SIG-M5 (cell line): ENCODE results near the gene GRM7.

Source experiments
- DNase-seq: peaks from one replicate; lab custom pipeline; 2025; lab: John Stamatoyannopoulos, UW

Gene GRM7

GRCh38 chr3:7581831-7582230 is 720.9 kb downstream of the GRM7 start:
- DNase-seq = no peak

DNA sequence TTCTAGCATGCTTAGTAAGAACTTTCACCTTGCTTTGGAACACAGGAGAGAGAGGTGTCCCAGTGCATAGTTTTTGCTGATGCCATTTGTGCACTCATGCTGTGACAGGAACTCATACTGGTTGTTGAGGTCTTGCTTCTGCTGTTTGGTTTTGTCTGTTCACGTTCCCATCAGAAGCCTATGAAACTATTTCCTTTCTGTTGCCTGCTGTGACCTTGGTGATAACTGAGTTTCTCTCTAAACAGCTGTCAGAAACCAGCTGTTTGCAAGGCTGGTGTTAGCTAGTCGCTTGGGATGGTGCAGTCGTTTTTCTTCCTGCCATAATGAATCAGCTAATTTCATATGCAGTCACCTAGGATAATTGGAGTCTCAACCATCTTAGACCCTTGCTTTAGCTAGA is 724.1 kb downstream of the GRM7 start:
- DNase-seq = no peak

- no peak for DNase-seq
Measured at GRCh38 chr3:7588236-7588635, 727.3 kb downstream of the GRM7 start.

- no peak for DNase-seq
Measured at GRCh38 chr3:7589526-7589925, 728.6 kb downstream of the GRM7 start.

DNA sequence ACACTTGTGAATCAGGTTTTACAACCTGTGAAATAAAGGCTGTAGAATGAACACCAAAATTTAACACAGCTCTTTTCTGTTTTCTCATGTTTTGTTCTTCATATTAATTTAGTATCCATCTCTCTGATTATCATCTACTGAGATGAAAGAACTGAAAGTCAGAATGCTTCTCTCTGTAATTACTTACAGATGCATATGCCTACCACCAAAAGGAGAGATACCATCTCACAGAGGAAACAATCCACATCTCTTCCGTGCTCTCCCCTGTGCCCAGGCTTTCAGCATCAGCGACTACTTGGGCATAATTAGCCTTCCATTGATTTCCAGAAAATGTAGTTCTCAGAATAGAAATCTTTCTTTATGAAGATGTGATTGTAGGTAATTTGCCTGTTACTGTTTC is 741.4 kb downstream of the GRM7 start:
- no peak for DNase-seq

- DNase-seq = no peak
Measured at GRCh38 chr3:7607083-7607482, 746.2 kb downstream of the GRM7 start.

DNA sequence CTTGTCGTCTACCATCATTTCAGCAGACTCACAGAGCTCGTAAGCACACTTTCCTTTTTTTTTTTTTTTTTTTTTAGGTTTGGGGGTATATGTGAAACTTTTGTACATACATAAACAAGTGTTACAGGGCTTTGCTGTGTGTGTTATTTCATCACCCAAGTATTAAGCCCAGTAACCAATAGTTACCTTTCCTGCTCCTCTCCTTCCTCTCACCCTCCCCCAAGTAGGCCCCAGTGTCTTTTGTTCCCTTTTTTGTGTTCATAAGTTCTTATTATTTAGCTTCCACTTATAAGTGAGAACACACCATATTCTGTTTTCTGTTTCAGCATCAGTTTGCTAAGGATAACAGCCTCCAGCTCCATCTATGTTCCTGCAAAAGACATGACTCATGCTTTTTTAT is 746.8 kb downstream of the GRM7 start:
- DNase-seq = no peak

DNA sequence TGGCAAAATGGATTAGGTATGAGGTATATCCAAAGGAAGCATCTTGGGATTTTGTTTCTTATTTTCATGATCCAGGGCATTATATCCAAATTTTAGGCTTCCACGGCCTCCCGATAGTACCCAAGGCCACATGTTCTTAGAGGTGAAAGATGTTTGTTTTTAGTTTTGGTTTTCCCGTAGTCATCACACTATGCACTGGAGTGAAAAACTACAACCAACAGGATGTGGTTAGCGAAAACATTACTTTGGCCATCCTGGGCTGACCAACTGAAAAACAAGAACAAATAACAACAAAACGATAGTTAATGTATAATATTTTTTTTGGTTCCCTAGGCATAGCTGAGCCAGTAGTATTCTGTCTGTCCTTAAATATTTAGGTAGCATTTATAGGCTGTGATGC is 749.7 kb downstream of the GRM7 start:
- no peak for DNase-seq

GRCh38 chr3:7615043-7615442 is 754.1 kb downstream of the GRM7 start:
- no peak for DNase-seq

- no peak for DNase-seq
Measured at GRCh38 chr3:7618606-7619005, 757.7 kb downstream of the GRM7 start.

DNA sequence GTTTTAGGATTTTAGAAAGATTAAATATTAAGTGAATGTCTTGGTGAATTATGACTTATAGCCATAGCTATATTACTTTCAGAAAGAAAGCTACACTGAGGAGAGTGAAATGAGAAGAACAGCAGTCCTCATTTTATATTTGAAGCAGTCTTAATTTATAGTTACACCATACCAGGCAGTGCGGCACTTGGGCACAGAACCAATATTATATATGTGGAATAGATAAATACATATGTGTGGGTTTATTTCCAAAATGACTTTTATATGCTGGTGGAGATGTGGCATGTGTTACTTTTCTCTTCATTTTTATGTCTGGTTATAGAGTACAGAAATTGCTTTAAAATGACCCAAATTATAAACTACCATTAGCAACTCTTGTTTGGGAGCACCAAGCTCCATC is 759.5 kb downstream of the GRM7 start:
- no peak for DNase-seq

GRCh38 chr3:7621046-7621630 is 760.2 kb downstream of the GRM7 start:
- DNase-seq = no peak

- DNase-seq = no peak
Measured at GRCh38 chr3:7621651-7622050, 760.7 kb downstream of the GRM7 start.

GRCh38 chr3:7625021-7625420 is 764.1 kb downstream of the GRM7 start:
- no peak for DNase-seq

DNA sequence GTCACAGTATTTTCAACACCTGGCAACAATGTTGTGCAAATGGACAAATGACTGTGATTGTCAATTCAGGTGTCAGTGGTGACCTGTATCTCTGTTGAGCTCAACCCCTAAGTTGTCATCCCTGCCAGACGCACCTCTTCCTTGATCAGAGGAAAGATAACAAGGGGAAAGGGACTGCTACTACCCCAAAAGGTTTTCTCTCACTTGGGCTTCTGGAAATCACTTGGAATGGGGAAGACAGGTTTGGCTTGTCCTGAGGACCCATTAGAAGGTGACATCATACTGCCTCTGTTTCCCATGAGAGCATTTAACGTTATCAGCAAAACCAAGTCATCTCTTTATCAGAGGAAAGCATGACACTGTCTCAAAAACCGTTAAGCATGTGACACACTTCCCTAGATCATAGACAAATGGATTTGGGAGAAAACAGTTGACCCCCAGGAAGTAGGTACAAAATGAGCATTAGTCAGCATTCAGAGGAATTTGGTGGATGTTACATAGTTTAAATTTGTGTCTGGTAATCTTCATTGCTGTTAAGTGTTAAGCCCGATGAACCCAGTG is 769.5 kb downstream of the GRM7 start:
- no peak for DNase-seq

GRCh38 chr3:7630925-7631324 is 770.0 kb downstream of the GRM7 start:
- DNase-seq = no peak

DNA sequence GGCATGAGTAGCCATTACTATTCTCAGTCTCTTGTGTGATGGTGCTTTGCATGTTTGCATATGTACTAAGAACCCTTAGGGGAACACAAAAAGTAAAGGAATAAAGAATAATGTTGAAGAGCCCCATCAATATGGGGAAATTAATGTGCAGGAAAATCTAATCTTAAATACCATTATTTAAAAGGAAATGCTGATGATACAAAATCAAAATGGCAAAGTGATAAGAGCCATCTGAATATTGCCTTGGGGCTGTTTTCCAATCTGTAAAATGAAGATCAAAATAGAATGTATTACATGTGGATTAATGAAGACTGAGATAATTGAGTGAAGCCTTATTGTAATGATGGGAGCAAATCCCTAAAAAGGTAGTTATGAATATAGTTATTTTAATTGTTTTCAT is 771.4 kb downstream of the GRM7 start:
- DNase-seq = no peak

DNA sequence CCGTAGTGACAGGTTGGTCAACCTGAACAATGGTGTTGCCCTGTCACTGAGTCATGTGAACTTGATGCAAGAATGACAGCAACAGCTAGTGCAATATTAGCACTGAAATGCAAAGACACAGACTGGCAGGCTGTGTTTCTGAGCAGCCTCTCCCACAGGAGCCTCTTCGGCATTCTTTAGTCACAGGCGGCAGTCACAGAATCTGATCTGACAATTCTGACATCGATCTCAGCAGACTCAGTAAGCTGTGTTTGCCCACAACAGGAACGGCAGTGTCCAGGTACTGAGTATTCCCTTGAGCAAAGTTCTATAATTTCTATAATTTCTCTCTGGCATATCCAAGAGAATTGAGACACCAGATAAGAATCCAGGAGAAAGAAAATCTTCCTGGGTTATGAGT is 776.8 kb downstream of the GRM7 start:
- DNase-seq = no peak

GRCh38 chr3:7638103-7638502 is 777.2 kb downstream of the GRM7 start:
- no peak for DNase-seq

DNA sequence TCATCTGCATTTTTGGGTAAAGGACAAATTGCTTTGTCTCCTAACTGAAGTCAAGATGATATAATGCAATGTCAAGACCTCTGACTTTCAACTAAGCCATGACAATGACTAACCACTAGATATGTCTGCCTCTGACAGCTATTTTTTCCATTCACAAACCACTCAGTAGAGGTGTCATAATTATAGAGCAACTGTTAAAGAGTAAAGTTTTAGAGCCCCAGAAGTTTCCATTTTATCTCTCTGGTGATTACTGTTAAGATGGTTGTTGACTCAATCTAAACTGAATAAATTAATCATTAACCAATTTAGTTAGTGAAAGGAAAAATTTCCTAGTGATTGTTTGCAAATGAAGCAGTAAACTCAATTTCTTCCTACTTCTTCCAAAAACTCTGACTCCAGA is 779.9 kb downstream of the GRM7 start:
- DNase-seq = no peak

DNA sequence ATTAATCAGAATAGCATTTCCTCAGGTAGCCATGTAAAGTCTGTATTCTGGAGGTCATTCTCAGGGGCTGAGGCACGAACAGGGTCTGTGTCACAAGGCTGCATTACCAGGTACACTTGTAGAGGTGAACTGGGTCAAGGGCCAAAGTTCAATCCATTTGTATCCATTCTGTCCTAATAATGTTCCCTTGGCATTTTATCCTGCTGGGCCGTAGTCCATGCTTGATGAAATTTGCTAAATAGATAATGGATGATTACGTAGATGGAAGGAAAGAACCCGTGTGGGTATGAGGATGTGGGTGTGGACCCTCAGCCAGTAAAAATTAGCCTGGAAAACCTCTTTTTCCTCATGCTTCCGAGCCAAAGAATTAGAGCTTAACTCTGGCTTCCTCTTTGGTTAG is 785.9 kb downstream of the GRM7 start:
- DNase-seq = no peak

DNA sequence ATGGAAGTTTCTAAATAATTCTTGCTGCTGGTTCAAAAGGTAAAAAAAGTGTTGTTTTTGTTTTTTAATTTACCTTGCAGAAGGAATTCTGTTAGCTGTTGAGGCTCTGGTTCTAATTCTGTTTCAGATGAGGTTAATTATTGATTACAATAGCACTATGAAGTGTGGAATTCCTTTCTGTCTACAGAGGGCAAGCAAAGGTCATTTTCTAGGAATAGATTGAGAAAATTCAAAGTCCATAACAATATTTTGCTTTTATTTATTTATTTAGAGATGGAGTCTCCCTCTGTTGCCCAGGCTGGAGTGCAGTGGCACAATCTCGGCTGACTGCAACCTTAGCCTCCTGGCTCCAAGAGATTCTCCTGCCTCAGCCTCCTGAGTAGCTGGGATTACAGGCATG is 789.6 kb downstream of the GRM7 start:
- DNase-seq = no peak

DNA sequence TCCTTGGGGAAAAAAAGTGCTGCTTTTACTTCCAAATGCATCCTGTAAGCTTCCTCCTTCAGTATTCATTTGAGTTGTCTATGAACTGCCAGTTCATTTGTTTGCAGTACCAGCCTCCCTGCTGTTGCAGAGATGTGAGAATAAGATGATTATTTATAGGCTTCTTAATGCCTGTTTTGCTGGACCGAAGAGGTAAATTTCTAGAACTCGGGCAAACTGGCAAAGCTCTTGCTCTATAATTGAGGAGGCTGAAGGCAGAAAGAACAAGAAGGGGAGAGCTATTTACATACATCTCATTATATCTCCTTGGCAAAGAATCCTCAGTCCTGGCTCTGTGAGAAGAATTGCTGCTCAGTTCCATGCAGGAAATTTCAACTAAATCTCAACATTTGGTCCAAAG is 790.4 kb downstream of the GRM7 start:
- DNase-seq = no peak
